ENCODE data around the gene NUDC.

GRCh38 chr1:26941311-26941710 lies 19.8 kb downstream of the NUDC start:
- TF ChIP-seq CTCF (IDR thresholded peaks at IDR 0.05; ENCODE audit: insufficient read depth, low read depth, low read length) (no peak), EZH2 (IDR thresholded peaks at IDR 0.05; ENCODE audit: insufficient read depth, low read length) (no peak)
